Testis (tissue), 2 donors: Measurements from ENCODE around the gene YBX2.

Experiments used
- CTCF ChIP-seq, 3 experiments: fragments of 450-650 bp in 2 of 3; fragments of 200-600 bp in 1 of 3; sonication (generic) in 1 of 3; IDR thresholded peaks; one replicate each; pipeline ENCODE4 v1.5.1; 2016 to 2019; ENCODE audit warnings: antibody characterized with exemption in 3 of 3, mild to moderate bottlenecking in 2 of 3, moderate library complexity in 1 of 3
- POLR2A ChIP-seq: fragments of 450-650 bp; IDR thresholded peaks from one replicate; pipeline ENCODE4 v1.6.1; 2017; ENCODE audit warnings: antibody characterized with exemption, mild to moderate bottlenecking, moderate library complexity

GRCh38 chr17:7260151-7260550 is 34.3 kb downstream of the YBX2 start:
- no peak for TF ChIP-seq POLR2A
- TF ChIP-seq CTCF (IDR thresholded peaks at IDR 0.05): no peak
